Gastrocnemius medialis (tissue), 4 donors: ENCODE measurements around the gene TIA1. TPM values are rescaled to one million over a fixed set of nuclear protein-coding genes. Genes with fewer than 3 reads are reported as not detected.

Experiments used
- ATAC-seq, 2 donors: fragments of 150-250 bp; one replicate each; pipeline ENCODE4 v1.9.1; 2016
- DNase-seq, 2 donors: peaks; one replicate each; pipeline ENCODE4 v3.0.0-alpha.2; 2019
- H3K27ac ChIP-seq, 4 donors: fragments of 200-600 bp; sonication (generic); 1 replicate in 1 of 4; 2 replicates in 3 of 4; pipeline ENCODE4 v1.5.1; 2016 to 2018; ENCODE audit warnings: mild to moderate bottlenecking in 2 of 4, moderate library complexity in 1 of 4
- H3K27me3 ChIP-seq, 3 donors: fragments of 200-600 bp; sonication (generic) in 2 of 3; 1 replicate in 1 of 3; 2 replicates in 2 of 3; pipeline versions ENCODE4 v1.5.1 to v1.6.0; 2016 to 2019; ENCODE audit warnings: mild to moderate bottlenecking in 1 of 3, moderate library complexity in 1 of 3
- H3K36me3 ChIP-seq, 2 donors: fragments of 200-600 bp; sonication (generic) in 1 of 2; one replicate each; pipeline ENCODE4 v1.5.1; 2017 to 2018
- H3K4me1 ChIP-seq, 2 donors: fragments of 200-600 bp; sonication (generic) in 1 of 2; one replicate each; pipeline ENCODE4 v1.5.1; 2016 to 2017; ENCODE audit warnings: mild to moderate bottlenecking in 2 of 2
- H3K4me3 ChIP-seq, 4 donors: fragments of 200-600 bp; sonication (generic) in 3 of 4; 1 replicate in 1 of 4; 2 replicates in 3 of 4; pipeline ENCODE4 v1.5.1; 2016 to 2019; ENCODE audit warnings: mild to moderate bottlenecking in 2 of 4
- H3K9me3 ChIP-seq, 3 donors: fragments of 200-600 bp; sonication (generic) in 2 of 3; 1 replicate in 1 of 3; 2 replicates in 2 of 3; pipeline ENCODE4 v1.5.1; 2016 to 2019
- POLR2A ChIP-seq, 2 donors: fragments of 450-650 bp; IDR thresholded peaks; one replicate each; pipeline ENCODE4 v1.6.1; 2017; ENCODE audit warnings: antibody characterized with exemption in 2 of 2, mild to moderate bottlenecking in 2 of 2, moderate library complexity in 2 of 2
- in situ Hi-C, 4 donors: fragments of 200-750 bp; cut with MboI; loops; one replicate each; pipeline versions ENCODE4 v1.15.0 to v1.8.0; 2017; ENCODE audit warnings: low sequenced_read_pairs in 4 of 4
- intact Hi-C: fragments of 100-400 bp; cut with DNase I; formaldehyde crosslinking; loops from one replicate; pipeline ENCODE4 v1.15.1; 2023; ENCODE audit warnings: low total_unique reads
- total RNA-seq, 4 donors: library from RNA; depleted of rRNA; stranded (reverse); fragments of >200 nt; gene quantifications; one replicate each; pipeline versions ENCODE4 v1.1.0 to v1.2.3, GENCODE V29; 2016
- TF ChIP-seq, protein P1 (sequence below), 5 experiments: fragments of 450-650 bp in 3 of 5; fragments of 200-600 bp in 2 of 5; sonication (generic) in 2 of 5; IDR thresholded peaks in 4 of 5; conservative IDR thresholded peaks in 1 of 5; 1 replicate in 4 of 5; 2 replicates in 1 of 5; pipeline ENCODE4 v1.5.1; 2016 to 2019; ENCODE audit warnings: antibody characterized with exemption in 5 of 5, mild to moderate bottlenecking in 3 of 5, moderate library complexity in 3 of 5

TIA1 gene
- total RNA-seq, 4 donors from 2014 or later = 20.2 to 54.8 (median 26.6) TPM

DNA sequence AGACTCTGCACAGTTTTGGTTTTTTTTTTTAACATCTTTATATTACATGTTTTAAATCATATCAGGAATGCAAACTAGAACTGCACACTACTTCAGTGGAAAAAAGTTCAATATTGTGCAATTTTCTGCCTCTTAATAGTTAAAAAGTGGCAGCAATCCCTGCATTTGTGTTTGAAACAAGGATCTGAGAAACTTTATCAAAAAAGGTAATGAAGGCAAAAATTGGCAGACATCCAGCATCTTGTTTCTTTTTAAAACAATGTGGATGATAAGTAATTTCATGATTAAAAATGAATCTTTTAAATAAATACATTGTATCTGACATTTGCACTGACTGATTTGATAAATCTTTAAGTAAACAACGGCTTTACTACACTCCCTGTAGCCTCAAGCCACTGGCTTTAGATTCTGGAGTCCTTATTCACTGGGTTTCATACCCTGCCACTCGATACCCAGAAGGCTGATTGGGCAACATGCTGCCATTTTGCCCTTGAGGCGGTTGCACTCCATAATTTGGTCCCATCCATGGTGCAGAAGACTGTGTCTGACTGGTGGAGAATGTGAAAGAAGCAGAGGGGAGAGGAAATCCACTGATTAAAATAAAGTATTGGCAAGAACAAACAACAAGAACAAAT, 36.0 kb downstream of the TIA1 start:
- Histone ChIP-seq H3K9me3 (no peaks in the 10 kb centered on the region), H3K4me3 (no peak overlapping the region), H3K27me3 (no peaks in the 10 kb centered on the region), H3K4me1 (no peaks in the 10 kb centered on the region), H3K27ac (no peak overlapping the region), H3K36me3 (peaks cover 0 to 38% of the 10 kb centered on the region in 2 donors)
- intact Hi-C loops (loop anchor here (5.0 kb wide), 1 partner anchor 50 kb away; no protein-coding TSS in a partner anchor), in situ Hi-C loops (no loop called here)
- DNase-seq (peak in 1 of 2 donors; percentile 46), ATAC-seq (peak in 1 of 2 donors; percentile 88)
- TF ChIP-seq POLR2A (IDR thresholded peaks at IDR 0.05) = no peak
- TF ChIP-seq, protein P1, sequence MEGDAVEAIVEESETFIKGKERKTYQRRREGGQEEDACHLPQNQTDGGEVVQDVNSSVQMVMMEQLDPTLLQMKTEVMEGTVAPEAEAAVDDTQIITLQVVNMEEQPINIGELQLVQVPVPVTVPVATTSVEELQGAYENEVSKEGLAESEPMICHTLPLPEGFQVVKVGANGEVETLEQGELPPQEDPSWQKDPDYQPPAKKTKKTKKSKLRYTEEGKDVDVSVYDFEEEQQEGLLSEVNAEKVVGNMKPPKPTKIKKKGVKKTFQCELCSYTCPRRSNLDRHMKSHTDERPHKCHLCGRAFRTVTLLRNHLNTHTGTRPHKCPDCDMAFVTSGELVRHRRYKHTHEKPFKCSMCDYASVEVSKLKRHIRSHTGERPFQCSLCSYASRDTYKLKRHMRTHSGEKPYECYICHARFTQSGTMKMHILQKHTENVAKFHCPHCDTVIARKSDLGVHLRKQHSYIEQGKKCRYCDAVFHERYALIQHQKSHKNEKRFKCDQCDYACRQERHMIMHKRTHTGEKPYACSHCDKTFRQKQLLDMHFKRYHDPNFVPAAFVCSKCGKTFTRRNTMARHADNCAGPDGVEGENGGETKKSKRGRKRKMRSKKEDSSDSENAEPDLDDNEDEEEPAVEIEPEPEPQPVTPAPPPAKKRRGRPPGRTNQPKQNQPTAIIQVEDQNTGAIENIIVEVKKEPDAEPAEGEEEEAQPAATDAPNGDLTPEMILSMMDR (IDR thresholded peaks at IDR 0.05 in 4 of 5, conservative IDR thresholded peaks at IDR 0.05 in 1 of 5) = no peak

DNA sequence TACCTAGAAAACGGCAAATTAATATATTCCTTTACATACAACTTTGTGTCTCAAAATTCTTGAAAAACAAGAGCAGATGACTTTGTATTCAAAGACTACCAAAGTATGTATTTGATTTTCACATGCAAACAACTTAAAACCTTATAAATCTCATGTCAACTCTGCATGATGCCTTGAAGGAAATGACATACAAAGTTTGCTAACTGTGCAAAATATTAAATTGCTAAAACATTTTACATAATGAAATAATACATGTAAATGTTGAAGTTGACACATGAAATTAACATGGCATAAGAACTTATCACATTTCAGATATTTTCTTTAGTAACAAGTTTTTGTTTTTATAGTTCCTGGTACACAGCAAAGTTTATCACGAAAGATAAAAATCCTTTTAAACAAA, 36.8 kb downstream of the TIA1 start:
- no peak for TF ChIP-seq POLR2A (IDR thresholded peaks at IDR 0.05)
- TF ChIP-seq, protein P1 (IDR thresholded peaks at IDR 0.05 in 4 of 5, conservative IDR thresholded peaks at IDR 0.05 in 1 of 5) = no peak
- peaks cover 0 to 31% of the 10 kb centered on the region in 2 donors for H3K36me3 ChIP-seq
- in situ Hi-C loops (no loop called here), intact Hi-C loops (loop anchor here (5.0 kb wide), 1 partner anchor 49 kb away; no protein-coding TSS in a partner anchor)
- no peak overlapping the region for H3K4me3 ChIP-seq
- H3K4me1 ChIP-seq = no peaks in the 10 kb centered on the region
- no peaks in the 10 kb centered on the region for H3K9me3 ChIP-seq
- no peak for ATAC-seq
- H3K27me3 ChIP-seq = no peaks in the 10 kb centered on the region
- H3K27ac ChIP-seq = no peak overlapping the region
- no peak for DNase-seq

DNA sequence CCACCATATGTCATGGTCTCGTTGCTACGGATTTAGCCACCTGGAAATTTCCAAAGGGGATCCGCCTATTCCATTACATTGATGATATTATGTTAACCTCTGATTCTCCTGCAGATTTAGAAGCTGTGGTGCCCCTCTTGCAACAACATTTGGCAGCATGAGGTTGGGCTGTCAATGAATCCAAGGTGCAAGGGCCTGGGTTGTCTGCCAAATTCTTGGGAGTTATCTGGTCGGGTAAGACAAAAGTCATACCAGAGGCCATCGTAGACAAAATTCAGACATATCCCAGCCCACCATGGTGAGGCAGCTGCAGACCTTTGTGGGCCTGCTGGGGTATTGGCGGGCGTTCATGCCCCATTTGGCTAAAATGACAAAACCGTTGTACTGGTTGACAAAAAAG, 44.0 kb downstream of the TIA1 start:
- no peak overlapping the region for H3K27ac ChIP-seq
- no peak for TF ChIP-seq POLR2A (IDR thresholded peaks at IDR 0.05)
- TF ChIP-seq, protein P1 (IDR thresholded peaks at IDR 0.05 in 4 of 5, conservative IDR thresholded peaks at IDR 0.05 in 1 of 5) = no peak

DNA sequence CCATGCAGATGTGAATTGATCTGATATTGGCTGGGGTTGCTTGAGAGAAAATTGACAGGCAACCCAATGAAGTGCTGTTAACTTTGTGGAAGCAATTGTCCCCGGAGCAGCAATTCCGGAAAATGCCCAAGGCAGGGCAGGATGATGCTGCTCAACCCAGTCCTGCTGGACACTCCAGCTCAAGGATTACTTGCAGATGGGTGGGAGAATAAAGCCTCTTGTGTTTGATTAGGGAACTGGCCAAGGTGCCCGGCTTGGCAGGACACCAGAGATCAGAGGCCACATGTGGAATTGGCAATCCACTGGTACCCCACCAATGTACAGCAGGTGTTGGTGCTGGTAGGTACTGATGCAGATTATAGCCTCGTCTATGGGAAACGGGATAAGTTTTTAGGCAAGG, 45.3 kb downstream of the TIA1 start:
- in situ Hi-C loops = no loop called here
- no peak for ATAC-seq
- intact Hi-C loops = no loop called here
- TF ChIP-seq, protein P1 (IDR thresholded peaks at IDR 0.05 in 4 of 5, conservative IDR thresholded peaks at IDR 0.05 in 1 of 5) = no peak
- TF ChIP-seq POLR2A (IDR thresholded peaks at IDR 0.05) = no peak
- H3K4me3 ChIP-seq = no peak overlapping the region
- no peak overlapping the region for H3K27ac ChIP-seq
- no peaks in the 10 kb centered on the region for H3K4me1 ChIP-seq
- no peak for DNase-seq
- no peaks in the 10 kb centered on the region for H3K36me3 ChIP-seq
- no peaks in the 10 kb centered on the region for H3K9me3 ChIP-seq
- H3K27me3 ChIP-seq = no peaks in the 10 kb centered on the region

More for the DNA sequence above, 44.0 kb downstream of the TIA1 start:
- no peak for ATAC-seq
- Histone ChIP-seq H3K4me1 (no peaks in the 10 kb centered on the region), H3K27me3 (no peaks in the 10 kb centered on the region), H3K36me3 (no peaks in the 10 kb centered on the region), H3K9me3 (no peaks in the 10 kb centered on the region), H3K4me3 (no peak overlapping the region)
- intact Hi-C loops = no loop called here
- no peak for DNase-seq
- in situ Hi-C loops = no loop called here
